ENCODE data around the gene NATD1. TPM values are rescaled to one million over a fixed set of nuclear protein-coding genes. Genes with fewer than 3 reads are reported as not detected.

NATD1 gene
- total RNA-seq, 1 donor from 2014 or later = 7.9 TPM

GRCh38 chr17:21248500-21248899, 4.7 kb downstream of the NATD1 start:
- Mint-ChIP-seq H3K27ac (ENCODE audit: unreplicated experiment) (no peak overlapping the region), H3K27me3 (ENCODE audit: low read depth, unreplicated experiment) (peaks cover 2% of the 10 kb centered on the region), H3K36me3 (ENCODE audit: low read depth, unreplicated experiment) (peaks cover 4% of the 10 kb centered on the region), H3K4me1 (ENCODE audit: low read depth, unreplicated experiment) (peaks cover 3% of the 10 kb centered on the region), H3K4me3 (ENCODE audit: unreplicated experiment) (no peak overlapping the region), H3K9me3 (ENCODE audit: unreplicated experiment) (no peaks in the 10 kb centered on the region)
- Histone ChIP-seq H3K79me2 (ENCODE audit: insufficient read depth, low read length) (peaks cover 3% of the 10 kb centered on the region), H3K4me2 (ENCODE audit: low read length) (no peak overlapping the region), H3K4me1 (ENCODE audit: insufficient read depth, low read length) (peaks cover under 1% of the 10 kb centered on the region), H3K4me3 (ENCODE audit: insufficient read depth, low read depth, low read length) (no peak overlapping the region), H2AFZ (ENCODE audit: low read depth, low read length) (no peak overlapping the region), H3K36me3 (ENCODE audit: insufficient read depth, low read length) (no peaks in the 10 kb centered on the region), H3K9me3 (ENCODE audit: insufficient read depth, low read depth, low read length) (no peaks in the 10 kb centered on the region), H3K27ac (ENCODE audit: low read depth, low read length) (no peak overlapping the region), H3K27me3 (ENCODE audit: insufficient read depth, low read length) (no peaks in the 10 kb centered on the region), H3K9ac (ENCODE audit: low read length) (no peak overlapping the region), H4K20me1 (ENCODE audit: insufficient read depth, low read length) (peaks cover 45% of the 10 kb centered on the region)
- DNase-seq (ENCODE audit: low read depth) = no peak
- TF ChIP-seq, protein P1, sequence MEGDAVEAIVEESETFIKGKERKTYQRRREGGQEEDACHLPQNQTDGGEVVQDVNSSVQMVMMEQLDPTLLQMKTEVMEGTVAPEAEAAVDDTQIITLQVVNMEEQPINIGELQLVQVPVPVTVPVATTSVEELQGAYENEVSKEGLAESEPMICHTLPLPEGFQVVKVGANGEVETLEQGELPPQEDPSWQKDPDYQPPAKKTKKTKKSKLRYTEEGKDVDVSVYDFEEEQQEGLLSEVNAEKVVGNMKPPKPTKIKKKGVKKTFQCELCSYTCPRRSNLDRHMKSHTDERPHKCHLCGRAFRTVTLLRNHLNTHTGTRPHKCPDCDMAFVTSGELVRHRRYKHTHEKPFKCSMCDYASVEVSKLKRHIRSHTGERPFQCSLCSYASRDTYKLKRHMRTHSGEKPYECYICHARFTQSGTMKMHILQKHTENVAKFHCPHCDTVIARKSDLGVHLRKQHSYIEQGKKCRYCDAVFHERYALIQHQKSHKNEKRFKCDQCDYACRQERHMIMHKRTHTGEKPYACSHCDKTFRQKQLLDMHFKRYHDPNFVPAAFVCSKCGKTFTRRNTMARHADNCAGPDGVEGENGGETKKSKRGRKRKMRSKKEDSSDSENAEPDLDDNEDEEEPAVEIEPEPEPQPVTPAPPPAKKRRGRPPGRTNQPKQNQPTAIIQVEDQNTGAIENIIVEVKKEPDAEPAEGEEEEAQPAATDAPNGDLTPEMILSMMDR (IDR thresholded peaks at IDR 0.05; ENCODE audit: insufficient read depth, low read depth, low read length) = no peak
- no peak for TF ChIP-seq EZH2 (IDR thresholded peaks at IDR 0.05; ENCODE audit: insufficient read depth, low read length)
- no peak for FAIRE-seq

DNA sequence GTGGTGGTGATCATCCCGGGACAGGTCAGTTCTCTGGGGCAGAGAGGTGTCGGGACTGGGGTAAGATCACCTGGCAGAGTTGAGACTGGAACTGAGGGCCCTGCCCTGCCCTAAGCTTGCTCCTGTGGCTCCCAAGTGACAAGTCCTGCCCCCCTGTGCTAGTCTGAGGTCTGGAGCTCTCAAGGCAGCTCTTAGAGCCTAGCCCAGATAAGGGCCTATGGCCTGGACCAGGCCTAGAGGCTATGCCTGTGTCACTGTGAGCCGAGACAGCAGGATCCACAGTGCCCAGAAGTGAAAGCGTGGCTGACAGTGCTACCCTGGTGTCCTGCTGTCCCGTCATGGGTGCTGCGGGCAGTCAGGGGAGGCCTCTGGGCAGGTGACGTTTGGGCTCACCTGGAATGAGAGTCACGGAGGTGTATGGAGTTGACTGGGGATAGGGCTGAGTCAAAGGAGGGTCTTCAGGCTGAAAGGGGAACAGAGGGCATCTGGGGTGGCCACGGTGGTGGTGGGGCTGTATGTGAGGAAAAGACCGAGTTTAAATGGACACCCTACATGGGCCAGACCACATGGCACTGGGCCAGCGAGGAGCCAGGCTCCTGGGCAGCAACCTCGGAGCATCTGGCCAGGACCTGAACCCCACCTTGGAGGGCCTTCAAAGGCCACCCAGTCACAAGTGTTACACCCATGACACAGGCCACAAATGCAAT, 5.5 kb downstream of the NATD1 start:
- H3K4me3 Mint-ChIP-seq (ENCODE audit: unreplicated experiment) = no peak overlapping the region

More for the DNA sequence above, 5.5 kb downstream of the NATD1 start:
- Mint-ChIP-seq H3K27me3 (ENCODE audit: low read depth, unreplicated experiment) (peaks cover 2% of the 10 kb centered on the region), H3K27ac (ENCODE audit: unreplicated experiment) (no peak overlapping the region), H3K9me3 (ENCODE audit: unreplicated experiment) (no peaks in the 10 kb centered on the region), H3K36me3 (ENCODE audit: low read depth, unreplicated experiment) (peaks cover 4% of the 10 kb centered on the region), H3K4me1 (ENCODE audit: low read depth, unreplicated experiment) (peaks cover 3% of the 10 kb centered on the region)
- Histone ChIP-seq H3K4me1 (ENCODE audit: insufficient read depth, low read length) (no peaks in the 10 kb centered on the region), H3K36me3 (ENCODE audit: insufficient read depth, low read length) (no peaks in the 10 kb centered on the region), H3K4me3 (ENCODE audit: insufficient read depth, low read depth, low read length) (no peak overlapping the region), H3K4me2 (ENCODE audit: low read length) (no peak overlapping the region), H4K20me1 (ENCODE audit: insufficient read depth, low read length) (peaks cover 45% of the 10 kb centered on the region), H3K9ac (ENCODE audit: low read length) (no peak overlapping the region), H3K9me3 (ENCODE audit: insufficient read depth, low read depth, low read length) (no peaks in the 10 kb centered on the region), H3K27ac (ENCODE audit: low read depth, low read length) (no peak overlapping the region), H2AFZ (ENCODE audit: low read depth, low read length) (no peak overlapping the region), H3K79me2 (ENCODE audit: insufficient read depth, low read length) (peaks cover 3% of the 10 kb centered on the region), H3K27me3 (ENCODE audit: insufficient read depth, low read length) (no peaks in the 10 kb centered on the region)
- no peak for DNase-seq (ENCODE audit: low read depth)
- TF ChIP-seq EZH2 (IDR thresholded peaks at IDR 0.05; ENCODE audit: insufficient read depth, low read length) = no peak
- TF ChIP-seq, protein P1 (IDR thresholded peaks at IDR 0.05; ENCODE audit: insufficient read depth, low read depth, low read length) = no peak
- FAIRE-seq = no peak
